Astrocyte (in vitro differentiated cells and primary cell): ENCODE measurements around the gene FN1. TPM values are rescaled to one million over a fixed set of nuclear protein-coding genes. Genes with fewer than 3 reads are reported as not detected.
A peak's percentile ranks its signal among the peaks of the same experiment; 100 is the strongest.

ENCODE experiments used
- DNase-seq: peaks from one replicate; pipeline ENCODE4 v3.0.0-alpha.2; 2010; ENCODE audit warnings: low read depth
- FAIRE-seq: peaks from 2 replicates; lab custom pipeline; 2011; peaks lifted over from hg19 to GRCh38; lab: Jason Lieb, UNC
- H2AFZ ChIP-seq: 2 replicates; pipeline ENCODE4 v1.6.0; 2012; ENCODE audit warnings: low read depth, low read length, inconsistent platforms
- H3K27ac ChIP-seq: 2 replicates; pipeline ENCODE4 v1.5.1; 2011; ENCODE audit warnings: low read depth, low read length, inconsistent platforms
- H3K27me3 ChIP-seq: 2 replicates; pipeline ENCODE4 v1.6.0; 2011; ENCODE audit warnings: low read length, inconsistent platforms; ENCODE audit not compliant: insufficient read depth
- H3K36me3 ChIP-seq: 2 replicates; pipeline ENCODE4 v1.5.1; 2011; ENCODE audit warnings: low read length, inconsistent platforms; ENCODE audit not compliant: insufficient read depth
- H3K4me1 ChIP-seq: 2 replicates; pipeline ENCODE4 v1.5.1; 2011; ENCODE audit warnings: low read length, inconsistent platforms; ENCODE audit not compliant: insufficient read depth
- H3K4me2 ChIP-seq: 2 replicates; pipeline ENCODE4 v1.6.0; 2012; ENCODE audit warnings: low read length, inconsistent platforms
- H3K4me3 ChIP-seq: 2 replicates; pipeline ENCODE4 v1.5.1; 2011; ENCODE audit warnings: low read depth, mild to moderate bottlenecking, low read length, inconsistent platforms; ENCODE audit not compliant: insufficient read depth
- H3K79me2 ChIP-seq: 2 replicates; pipeline ENCODE4 v1.6.0; 2012; ENCODE audit warnings: mild to moderate bottlenecking, low read length, inconsistent platforms; ENCODE audit not compliant: insufficient read depth
- H3K9ac ChIP-seq: 2 replicates; pipeline ENCODE4 v1.6.0; 2012; ENCODE audit warnings: mild to moderate bottlenecking, low read length, inconsistent platforms
- H3K9me3 ChIP-seq: 2 replicates; pipeline ENCODE4 v1.5.1; 2012; ENCODE audit warnings: low read depth, mild to moderate bottlenecking, low read length, inconsistent platforms; ENCODE audit not compliant: insufficient read depth
- H4K20me1 ChIP-seq: 2 replicates; pipeline ENCODE4 v1.6.0; 2012; ENCODE audit warnings: low read length, inconsistent platforms; ENCODE audit not compliant: insufficient read depth
- H3K27ac Mint-ChIP-seq: one replicate; pipeline ENCODE4 v1.8.0; 2021; ENCODE audit warnings: mild to moderate bottlenecking, mixed read lengths; ENCODE audit not compliant: unreplicated experiment
- H3K27me3 Mint-ChIP-seq: one replicate; pipeline ENCODE4 v1.8.0; 2021; ENCODE audit warnings: low read depth, mixed read lengths; ENCODE audit not compliant: unreplicated experiment
- H3K36me3 Mint-ChIP-seq: one replicate; pipeline ENCODE4 v1.8.0; 2021; ENCODE audit warnings: low read depth, mixed read lengths; ENCODE audit not compliant: unreplicated experiment
- H3K4me1 Mint-ChIP-seq: one replicate; pipeline ENCODE4 v1.8.0; 2021; ENCODE audit warnings: low read depth, mixed read lengths; ENCODE audit not compliant: unreplicated experiment
- H3K4me3 Mint-ChIP-seq: one replicate; pipeline ENCODE4 v1.8.0; 2021; ENCODE audit warnings: mild to moderate bottlenecking, moderate library complexity, mixed read lengths; ENCODE audit not compliant: unreplicated experiment
- H3K9me3 Mint-ChIP-seq: one replicate; pipeline ENCODE4 v1.8.0; 2021; ENCODE audit warnings: mild to moderate bottlenecking, mixed read lengths; ENCODE audit not compliant: unreplicated experiment
- CTCF ChIP-seq: IDR thresholded peaks from 2 replicates; pipeline ENCODE4 v1.5.1; 2011; ENCODE audit warnings: low read depth, mild to moderate bottlenecking, inconsistent platforms, low read length, moderate library complexity; ENCODE audit not compliant: insufficient read depth
- EZH2 ChIP-seq: IDR thresholded peaks from 2 replicates; pipeline ENCODE4 v1.6.1; 2012; ENCODE audit warnings: mild to moderate bottlenecking, low read length, inconsistent platforms; ENCODE audit not compliant: insufficient read depth
- total RNA-seq: library from RNA; stranded (reverse); gene quantifications from 2 replicates; pipeline ENCODE4 v1.2.1, GENCODE V29; 2021

Gene FN1
- total RNA-seq, 1 donor from 2014 or later = 17,010 TPM

- Mint-ChIP-seq H3K9me3 (peaks cover 2% of the 10 kb centered on the region), H3K36me3 (no peaks in the 10 kb centered on the region), H3K4me1 (peaks cover 37% of the 10 kb centered on the region), H3K27me3 (no peaks in the 10 kb centered on the region), H3K27ac (peak overlapping the region; percentile 14), H3K4me3 (no peak overlapping the region)
- TF ChIP-seq EZH2 (no peak), CTCF (no peak)
- peak overlapping the region; percentile 3 for H3K27ac ChIP-seq
- DNase-seq = peak; percentile 80
- FAIRE-seq = peak; percentile 84
- no peak overlapping the region for H3K9ac ChIP-seq
- no peaks in the 10 kb centered on the region for H3K36me3 ChIP-seq
- H2AFZ ChIP-seq = no peak overlapping the region
- no peaks in the 10 kb centered on the region for H4K20me1 ChIP-seq
- H3K4me3 ChIP-seq = no peak overlapping the region
- no peaks in the 10 kb centered on the region for H3K9me3 ChIP-seq
- H3K4me2 ChIP-seq = no peak overlapping the region
- H3K4me1 ChIP-seq = peaks cover 24% of the 10 kb centered on the region
- peaks cover 13% of the 10 kb centered on the region for H3K79me2 ChIP-seq
- H3K27me3 ChIP-seq = no peaks in the 10 kb centered on the region
Observed at GRCh38 chr2:215441560-215442400, 5.9 kb upstream of the FN1 start.

DNA sequence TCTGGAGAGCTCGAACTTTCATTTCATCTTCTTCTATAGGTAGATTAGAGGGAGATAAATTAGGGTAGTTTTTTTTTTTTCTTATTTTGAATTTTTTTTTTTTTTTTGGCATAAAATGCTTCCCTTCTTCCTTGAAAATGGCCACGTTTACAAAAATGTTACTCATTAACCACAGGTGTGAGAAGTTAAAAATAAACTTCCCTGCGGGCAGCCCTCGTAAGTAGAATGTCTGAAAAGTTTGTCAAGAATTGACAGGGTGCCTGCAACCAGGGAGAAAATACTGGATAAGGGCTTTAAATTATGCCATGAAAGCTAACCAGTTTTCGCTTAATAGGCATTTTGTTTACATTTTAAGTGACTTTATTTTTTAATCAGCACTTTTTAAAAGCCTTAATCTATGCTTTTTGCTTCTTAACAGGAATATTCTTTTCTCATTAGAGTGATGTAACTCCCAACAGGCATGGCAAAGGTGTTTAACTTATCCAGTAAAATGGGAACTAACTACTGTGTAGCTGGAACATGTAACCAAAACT, 4.2 kb upstream of the FN1 start:
- peaks cover 36% of the 10 kb centered on the region for H3K4me1 Mint-ChIP-seq

More for the DNA sequence above, 4.2 kb upstream of the FN1 start:
- FAIRE-seq (no peak), DNase-seq (peak; percentile 63)
- H3K9me3 Mint-ChIP-seq = peaks cover 2% of the 10 kb centered on the region
- Histone ChIP-seq H4K20me1 (peaks cover 7% of the 10 kb centered on the region), H3K27me3 (no peaks in the 10 kb centered on the region), H2AFZ (no peak overlapping the region), H3K79me2 (peaks cover 27% of the 10 kb centered on the region), H3K4me2 (no peak overlapping the region), H3K9me3 (no peaks in the 10 kb centered on the region), H3K4me3 (no peak overlapping the region), H3K9ac (peak overlapping the region; percentile 17), H3K27ac (peak overlapping the region; percentile 99), H3K36me3 (peaks cover 1% of the 10 kb centered on the region), H3K4me1 (peaks cover 25% of the 10 kb centered on the region)
- TF ChIP-seq CTCF (no peak), EZH2 (no peak)
- no peak overlapping the region for H3K4me3 Mint-ChIP-seq
- H3K27ac Mint-ChIP-seq = peak overlapping the region; percentile 91
- H3K27me3 Mint-ChIP-seq = no peaks in the 10 kb centered on the region
- peaks cover 5% of the 10 kb centered on the region for H3K36me3 Mint-ChIP-seq
